Breast epithelium (tissue), 4 donors: ENCODE results near the gene PDE7B. TPM values are rescaled to one million over a fixed set of nuclear protein-coding genes. Genes with fewer than 3 reads are reported as not detected.

Source experiments
- DNase-seq, 2 donors: peaks; one replicate each; pipeline ENCODE4 v3.0.0-alpha.2; 2019; ENCODE audit warnings: low spot score in 2 of 2
- H3K27ac ChIP-seq, 2 donors: fragments of 200-600 bp; sonication (generic) in 1 of 2; one replicate each; pipeline ENCODE4 v1.5.1; 2016 to 2019; ENCODE audit warnings: mild to moderate bottlenecking in 1 of 2
- H3K27me3 ChIP-seq, 2 donors: fragments of 200-600 bp; sonication (generic) in 1 of 2; one replicate each; pipeline versions ENCODE4 v1.5.1 to v1.6.0; 2017 to 2019; ENCODE audit warnings: control low read depth in 1 of 2, mild to moderate bottlenecking in 1 of 2
- H3K36me3 ChIP-seq: fragments of 200-600 bp; one replicate; pipeline ENCODE4 v1.5.1; 2019
- H3K4me1 ChIP-seq, 2 donors: fragments of 200-600 bp; sonication (generic); one replicate each; pipeline ENCODE4 v1.5.1; 2016 to 2019; ENCODE audit warnings: control low read depth in 1 of 2
- H3K4me3 ChIP-seq, 3 donors: fragments of 200-600 bp; sonication (generic); 1 replicate in 2 of 3; 2 replicates in 1 of 3; pipeline ENCODE4 v1.5.1; 2016 to 2019; ENCODE audit warnings: mild to moderate bottlenecking in 3 of 3, moderate library complexity in 2 of 3
- H3K9me3 ChIP-seq, 2 donors: fragments of 200-600 bp; sonication (generic) in 1 of 2; one replicate each; pipeline ENCODE4 v1.5.1; 2016 to 2019; ENCODE audit warnings: control low read depth in 1 of 2
- CTCF ChIP-seq, 3 donors: fragments of 450-650 bp; IDR thresholded peaks; one replicate each; pipeline ENCODE4 v1.5.1; 2016 to 2017; ENCODE audit warnings: antibody characterized with exemption in 3 of 3, mild to moderate bottlenecking in 3 of 3, moderate library complexity in 3 of 3
- POLR2A ChIP-seq: fragments of 450-650 bp; IDR thresholded peaks from one replicate; pipeline ENCODE4 v1.6.1; 2016; ENCODE audit warnings: antibody characterized with exemption, mild to moderate bottlenecking, moderate library complexity
- POLR2AphosphoS5 ChIP-seq, 3 donors: sonication (generic); formaldehyde crosslinking; IDR thresholded peaks; one replicate each; pipeline ENCODE4 v1.6.1; 2017; ENCODE audit warnings: antibody characterized with exemption in 3 of 3
- intact Hi-C: fragments of 100-400 bp; cut with DNase I; formaldehyde crosslinking; loops from one replicate; pipeline ENCODE4 v1.15.1; 2023; ENCODE audit warnings: low total_unique reads
- total RNA-seq, 3 donors: library from RNA; depleted of rRNA; stranded (reverse); fragments of >200 nt; gene quantifications; one replicate each; pipeline ENCODE4 v1.1.0, GENCODE V29; 2016

The PDE7B gene
- total RNA-seq, 3 donors from 2014 or later: 3.4 to 5.2 (median 5.1) TPM

- H3K27me3 ChIP-seq: no peaks in the 10 kb centered on the region
- no peaks in the 10 kb centered on the region for H3K36me3 ChIP-seq
These were observed 92.6 kb downstream of the PDE7B start for GRCh38 chr6:135944120-135944519.

GRCh38 chr6:135946674-135947073, 95.2 kb downstream of the PDE7B start:
- H3K4me3 ChIP-seq: no peak overlapping the region
- no peaks in the 10 kb centered on the region for H3K4me1 ChIP-seq
- intact Hi-C loops: no loop called here
- H3K27ac ChIP-seq: no peak overlapping the region
- no peaks in the 10 kb centered on the region for H3K9me3 ChIP-seq
- DNase-seq: no peak
- no peaks in the 10 kb centered on the region for H3K27me3 ChIP-seq
- H3K36me3 ChIP-seq: no peaks in the 10 kb centered on the region
- TF ChIP-seq POLR2AphosphoS5 (IDR thresholded peaks at IDR 0.05) (no peak), POLR2A (no peak), CTCF (IDR thresholded peaks at IDR 0.05) (no peak)

More at GRCh38 chr6:135944120-135944519, 92.6 kb downstream of the PDE7B start:
- TF ChIP-seq CTCF (IDR thresholded peaks at IDR 0.05) (no peak), POLR2AphosphoS5 (IDR thresholded peaks at IDR 0.05) (no peak), POLR2A (no peak)
- Histone ChIP-seq H3K9me3 (no peaks in the 10 kb centered on the region), H3K27ac (no peak overlapping the region), H3K4me1 (no peaks in the 10 kb centered on the region), H3K4me3 (no peak overlapping the region)
- intact Hi-C loops: no loop called here
- DNase-seq: no peak

- TF ChIP-seq POLR2A (no peak), CTCF (IDR thresholded peaks at IDR 0.05) (no peak), POLR2AphosphoS5 (IDR thresholded peaks at IDR 0.05) (no peak)
- H3K27ac ChIP-seq: no peak overlapping the region
- intact Hi-C loops: no loop called here
- H3K36me3 ChIP-seq: no peaks in the 10 kb centered on the region
- no peak overlapping the region for H3K4me3 ChIP-seq
- H3K9me3 ChIP-seq: no peaks in the 10 kb centered on the region
- DNase-seq: no peak
- H3K4me1 ChIP-seq: no peaks in the 10 kb centered on the region
- no peaks in the 10 kb centered on the region for H3K27me3 ChIP-seq
These were observed 99.2 kb downstream of the PDE7B start for GRCh38 chr6:135950669-135951068.

GRCh38 chr6:135951169-135951568, 99.7 kb downstream of the PDE7B start:
- H3K27me3 ChIP-seq: no peaks in the 10 kb centered on the region
- DNase-seq: no peak
- H3K27ac ChIP-seq: no peak overlapping the region
- no peaks in the 10 kb centered on the region for H3K4me1 ChIP-seq
- intact Hi-C loops: no loop called here
- no peak overlapping the region for H3K4me3 ChIP-seq
- H3K36me3 ChIP-seq: no peaks in the 10 kb centered on the region
- no peaks in the 10 kb centered on the region for H3K9me3 ChIP-seq
- TF ChIP-seq POLR2A: no peak
- TF ChIP-seq CTCF (IDR thresholded peaks at IDR 0.05): no peak
- no peak for TF ChIP-seq POLR2AphosphoS5 (IDR thresholded peaks at IDR 0.05)

GRCh38 chr6:135953818-135954217, 102.3 kb downstream of the PDE7B start:
- intact Hi-C loops: no loop called here
- Histone ChIP-seq H3K4me3 (no peak overlapping the region), H3K9me3 (no peaks in the 10 kb centered on the region), H3K36me3 (no peaks in the 10 kb centered on the region), H3K4me1 (no peaks in the 10 kb centered on the region), H3K27ac (no peak overlapping the region), H3K27me3 (no peaks in the 10 kb centered on the region)
- TF ChIP-seq CTCF (IDR thresholded peaks at IDR 0.05) (no peak), POLR2A (no peak), POLR2AphosphoS5 (IDR thresholded peaks at IDR 0.05) (no peak)
- no peak for DNase-seq
